ENCODE data around the gene NRCAM.

DNA sequence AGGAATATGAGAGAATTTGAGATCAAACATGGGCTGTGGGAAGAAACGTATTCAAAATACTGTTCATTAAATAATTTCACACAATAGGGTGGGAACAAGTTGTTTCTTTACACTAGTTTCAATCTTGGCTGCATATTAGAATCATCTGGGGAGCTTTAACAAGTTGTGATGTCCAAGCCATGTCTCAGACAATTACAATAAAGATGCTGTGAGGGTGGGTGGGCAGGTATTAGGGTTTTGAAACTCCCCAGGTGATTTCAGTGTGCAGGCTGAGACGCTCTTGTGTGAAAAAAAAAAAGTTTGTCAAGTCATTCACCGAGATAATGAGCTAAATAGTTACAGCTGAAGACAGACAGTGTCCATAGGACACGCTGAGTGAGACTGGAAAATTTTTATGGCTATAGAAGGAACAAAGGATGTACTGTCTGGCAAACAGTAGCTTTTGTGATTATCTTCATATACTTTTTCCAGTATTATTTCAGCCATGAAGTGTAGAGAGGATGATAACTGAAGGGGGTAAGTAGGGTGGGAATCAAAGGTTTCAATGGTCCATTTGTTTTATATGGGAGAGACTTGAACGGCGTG, 313.5 kb downstream of the NRCAM start:
- TF ChIP-seq, protein P1, sequence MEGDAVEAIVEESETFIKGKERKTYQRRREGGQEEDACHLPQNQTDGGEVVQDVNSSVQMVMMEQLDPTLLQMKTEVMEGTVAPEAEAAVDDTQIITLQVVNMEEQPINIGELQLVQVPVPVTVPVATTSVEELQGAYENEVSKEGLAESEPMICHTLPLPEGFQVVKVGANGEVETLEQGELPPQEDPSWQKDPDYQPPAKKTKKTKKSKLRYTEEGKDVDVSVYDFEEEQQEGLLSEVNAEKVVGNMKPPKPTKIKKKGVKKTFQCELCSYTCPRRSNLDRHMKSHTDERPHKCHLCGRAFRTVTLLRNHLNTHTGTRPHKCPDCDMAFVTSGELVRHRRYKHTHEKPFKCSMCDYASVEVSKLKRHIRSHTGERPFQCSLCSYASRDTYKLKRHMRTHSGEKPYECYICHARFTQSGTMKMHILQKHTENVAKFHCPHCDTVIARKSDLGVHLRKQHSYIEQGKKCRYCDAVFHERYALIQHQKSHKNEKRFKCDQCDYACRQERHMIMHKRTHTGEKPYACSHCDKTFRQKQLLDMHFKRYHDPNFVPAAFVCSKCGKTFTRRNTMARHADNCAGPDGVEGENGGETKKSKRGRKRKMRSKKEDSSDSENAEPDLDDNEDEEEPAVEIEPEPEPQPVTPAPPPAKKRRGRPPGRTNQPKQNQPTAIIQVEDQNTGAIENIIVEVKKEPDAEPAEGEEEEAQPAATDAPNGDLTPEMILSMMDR (conservative IDR thresholded peaks at IDR 0.05) = no peak
- no peak for TF ChIP-seq ZFX (IDR thresholded peaks at IDR 0.05)

Measured in C4-2B (cell line).